Pancreas (tissue), 10 donors: ENCODE results near the gene DNAJC22. TPM values are rescaled to one million over a fixed set of nuclear protein-coding genes. Genes with fewer than 3 reads are reported as not detected.

Experiments
- ATAC-seq, 4 donors: fragments of 200-7000 bp; cut with Tn5 transposase; one replicate each; pipeline versions ENCODE4 v1.8.0 to v1.9.1; 2020; ENCODE audit warnings: mild to moderate bottlenecking in 4 of 4, moderate library complexity in 4 of 4
- DNase-seq, 6 donors: peaks; one replicate each; pipeline ENCODE4 v3.0.0-alpha.2; 2020
- FAIRE-seq: peaks from 2 replicates; lab custom pipeline; 2012; peaks lifted over from hg19 to GRCh38; lab: Jason Lieb, UNC
- H3K27ac ChIP-seq, 4 donors: fragments of 200-600 bp; sonication (generic); 1 replicate in 3 of 4; 2 replicates in 1 of 4; pipeline versions ENCODE4 v1.5.0 to v1.8.0; 2020
- H3K27me3 ChIP-seq, 4 donors: fragments of 200-600 bp; one replicate each; pipeline ENCODE4 v1.8.0; 2021
- H3K36me3 ChIP-seq, 3 donors: fragments of 200-600 bp; sonication (generic) in 1 of 3; one replicate each; pipeline versions ENCODE4 v1.5.0 to v1.8.0; 2020 to 2021
- H3K4me1 ChIP-seq, 3 donors: fragments of 200-600 bp; one replicate each; pipeline ENCODE4 v1.8.0; 2021
- H3K4me3 ChIP-seq, 4 donors: fragments of 200-600 bp; sonication (generic) in 2 of 4; one replicate each; pipeline versions ENCODE4 v1.5.0 to v1.8.0; 2020 to 2021
- H3K9me3 ChIP-seq, 4 donors: fragments of 200-600 bp; one replicate each; pipeline ENCODE4 v1.8.0; 2021
- CTCF ChIP-seq, 4 donors: fragments of 200-600 bp; sonication (generic) in 3 of 4; IDR thresholded peaks; one replicate each; pipeline versions ENCODE4 v1.5.0 to v1.8.0; 2021; ENCODE audit warnings: antibody characterized with exemption in 4 of 4
- WGBS, 2 donors: extraction: QIAGEN DNeasy Blood & Tissue Kit; methylation state at CpG; one replicate each; pipeline ENCODE4 v1.1.7; 2013; 5-methylcytosine and 5-hydroxymethylcytosine counted together
- intact Hi-C, 3 donors: fragments of 100-400 bp; cut with DNase I; formaldehyde crosslinking; loops; one replicate each; pipeline versions ENCODE4 v1.11.1 to v1.14.2; 2022
- polyA plus RNA-seq, 2 donors: library from polyadenylated mRNA; stranded (reverse); fragments of 200-250 nt; gene quantifications; one replicate each; pipeline ENCODE4 v1.2.3, GENCODE V29; 2013
- total RNA-seq, 6 donors: library from RNA; stranded (reverse); fragmentation: NEBNext Ultra II Directional in 4 of 6; extraction: Animal tissue kit (Norgen Biotek cat#: 25700) in 4 of 6; gene quantifications; one replicate each; pipeline versions ENCODE4 v1.2.1 to v1.2.4, GENCODE V29; 2021 to 2023
- donor health status: healthy with polysubstance abuse.
- donor health status: DM: no; HTN: no; CAD: no; lungs with moderate emphysema.
- donor health status: DM: no; HTN: no; CAD: no.
- donor health status: control.
- donor health status: control.
- donor health status: Bipolar disorder and iron deficiency.
- donor health status: DM: yes; HTN: yes; CAD: no.
- donor health status: DM: no; HTN: no; CAD: no.
- donor health status: DM: no; HTN: no; CAD: no.
- donor health status: DM: yes; HTN: yes; CAD: no.

Gene DNAJC22
- total and polyA plus RNA-seq, 8 donors, result 4.0 to 11.9 (median 7.5) TPM

- no peak for DNase-seq
- no peak for TF ChIP-seq CTCF (IDR thresholded peaks at IDR 0.05)
- Histone ChIP-seq H3K36me3 (no peaks in the 10 kb centered on the region), H3K27me3 (no peaks in the 10 kb centered on the region), H3K4me3 (no peak overlapping the region), H3K27ac (no peak overlapping the region), H3K4me1 (no peaks in the 10 kb centered on the region), H3K9me3 (no peaks in the 10 kb centered on the region)
- intact Hi-C loops, result no loop called here
- WGBS, 2 donors, result 85 to 91% methylated on average over 18 of the region's 18 CpGs
- FAIRE-seq, result no peak
- no peak for ATAC-seq
These were observed 42.1 kb downstream of the DNAJC22 start for GRCh38 chr12:49388682-49389386.

GRCh38 chr12:49389387-49389703 is 42.7 kb downstream of the DNAJC22 start:
- WGBS, 2 donors, result 93 to 94% methylated on average over 13 of the region's 13 CpGs
- Histone ChIP-seq H3K36me3 (no peaks in the 10 kb centered on the region), H3K27ac (no peak overlapping the region), H3K4me1 (no peaks in the 10 kb centered on the region), H3K9me3 (no peaks in the 10 kb centered on the region), H3K4me3 (no peak overlapping the region), H3K27me3 (no peaks in the 10 kb centered on the region)
- ATAC-seq, result no peak
- FAIRE-seq, result no peak
- DNase-seq, result no peak
- no peak for TF ChIP-seq CTCF (IDR thresholded peaks at IDR 0.05)
- intact Hi-C loops, result no loop called here

GRCh38 chr12:49397000-49397399 is 50.3 kb downstream of the DNAJC22 start:
- H3K27me3 ChIP-seq, result no peaks in the 10 kb centered on the region
- TF ChIP-seq CTCF (IDR thresholded peaks at IDR 0.05), result no peak
- ATAC-seq (no peak), FAIRE-seq (no peak), DNase-seq (no peak)
- 95 to 96% methylated on average over 1 of the region's 1 CpG for WGBS, 2 donors
- no peak overlapping the region for H3K4me3 ChIP-seq
- no peaks in the 10 kb centered on the region for H3K36me3 ChIP-seq
- H3K27ac ChIP-seq, result no peak overlapping the region
- H3K4me1 ChIP-seq, result peaks cover 0 to 4% (median 0%) of the 10 kb centered on the region in 3 donors
- H3K9me3 ChIP-seq, result no peaks in the 10 kb centered on the region
- intact Hi-C loops, result no loop called here

- Histone ChIP-seq H3K9me3 (no peaks in the 10 kb centered on the region), H3K27ac (no peak overlapping the region), H3K4me1 (peaks cover 0 to 7% (median 0%) of the 10 kb centered on the region in 3 donors), H3K27me3 (no peaks in the 10 kb centered on the region), H3K36me3 (no peaks in the 10 kb centered on the region), H3K4me3 (no peak overlapping the region)
- no peak for TF ChIP-seq CTCF (IDR thresholded peaks at IDR 0.05)
- intact Hi-C loops, result no loop called here
- 84 to 96% methylated on average over 1 of the region's 1 CpG for WGBS, 2 donors
- ATAC-seq, result no peak
- DNase-seq, result no peak
- FAIRE-seq, result no peak
These were observed 53.6 kb downstream of the DNAJC22 start for GRCh38 chr12:49400304-49400703.

Other genes starting within 250 kb of the DNAJC22 start
- gene LMBR1L, start 236.0 kb upstream of the DNAJC22 start, total RNA-seq, result 10 to 100 TPM; 12.9 to 37.6 (median 20.4) TPM
- 10 to 100 TPM; 46.6 to 76.5 TPM for gene LMBR1L, start 236.0 kb upstream of the DNAJC22 start, polyA plus RNA-seq
- 100 to 1,000 TPM in 3 of 6 donors, 10 to 100 TPM in 3; 43.1 to 185 (median 108) TPM for gene TUBA1B, start 215.5 kb upstream of the DNAJC22 start, total RNA-seq
- gene TUBA1B, start 215.5 kb upstream of the DNAJC22 start, polyA plus RNA-seq, result 100 to 1,000 TPM in 1 of 2 donors, 10 to 100 TPM in 1; 92.0 to 214 TPM
- gene TUBA1A, start 157.8 kb upstream of the DNAJC22 start, total RNA-seq, result 10 to 100 TPM in 5 of 6 donors, 1 to 10 TPM in 1; 9.1 to 93.8 (median 21.4) TPM
- gene TUBA1A, start 157.8 kb upstream of the DNAJC22 start, polyA plus RNA-seq, result 10 to 100 TPM; 31.1 to 86.8 TPM
- 10 to 100 TPM; 20.8 to 47.0 (median 33.5) TPM for gene TUBA1C, start 81.8 kb upstream of the DNAJC22 start, total RNA-seq
- gene TUBA1C, start 81.8 kb upstream of the DNAJC22 start, polyA plus RNA-seq, result 10 to 100 TPM; 30.3 to 47.0 TPM
- gene PRPH, start 51.7 kb upstream of the DNAJC22 start, total RNA-seq, result 1 to 10 TPM in 3 of 6 donors, under 1 TPM in 3; 0.44 to 1.9 (median 0.96) TPM
- 10 to 100 TPM in 1 of 2 donors, 1 to 10 TPM in 1; 5.3 to 18.7 TPM for gene PRPH, start 51.7 kb upstream of the DNAJC22 start, polyA plus RNA-seq
- gene TROAP, start 23.6 kb upstream of the DNAJC22 start, total RNA-seq, result 1 to 10 TPM in 1 of 6 donors, under 1 TPM in 4, not detected in 1; 0.08 to 1.3 (median 0.41) TPM
- gene TROAP, start 23.6 kb upstream of the DNAJC22 start, polyA plus RNA-seq, result under 1 TPM; 0.46 to 0.52 TPM
- gene C1QL4, start 9.7 kb upstream of the DNAJC22 start, total RNA-seq, result not detected
- not detected for gene C1QL4, start 9.7 kb upstream of the DNAJC22 start, polyA plus RNA-seq
- 10 to 100 TPM in 2 of 6 donors, 1 to 10 TPM in 4; 7.2 to 12.5 (median 8.6) TPM for gene SPATS2, start 20.6 kb downstream of the DNAJC22 start, total RNA-seq
- 10 to 100 TPM; 10.1 to 10.6 TPM for gene SPATS2, start 20.6 kb downstream of the DNAJC22 start, polyA plus RNA-seq
- 1 to 10 TPM in 2 of 6 donors, under 1 TPM in 4; 0.55 to 1.7 (median 0.91) TPM for gene KCNH3, start 192.1 kb downstream of the DNAJC22 start, total RNA-seq
- gene KCNH3, start 192.1 kb downstream of the DNAJC22 start, polyA plus RNA-seq, result 1 to 10 TPM; 2.3 to 3.2 TPM
- gene MCRS1, start 221.3 kb downstream of the DNAJC22 start, total RNA-seq, result 10 to 100 TPM; 19.3 to 29.9 (median 22.9) TPM
- 10 to 100 TPM; 59.6 to 71.0 TPM for gene MCRS1, start 221.3 kb downstream of the DNAJC22 start, polyA plus RNA-seq